HG02798 (cell line): ENCODE data around the gene HAUS1.
"Not testable (repeated sequence)": the region's sequence is repeated elsewhere in the genome, so short reads cannot be mapped to it uniquely, and the experiment has no call there.

Experiments used
- ATAC-seq: cut with Tn5 transposase; IDR thresholded peaks from one replicate; pipeline ENCODE4 v1.9.1; 2021; ENCODE audit warnings: mild to moderate bottlenecking; ENCODE audit not compliant: unreplicated experiment, poor library complexity

HAUS1 gene

DNA sequence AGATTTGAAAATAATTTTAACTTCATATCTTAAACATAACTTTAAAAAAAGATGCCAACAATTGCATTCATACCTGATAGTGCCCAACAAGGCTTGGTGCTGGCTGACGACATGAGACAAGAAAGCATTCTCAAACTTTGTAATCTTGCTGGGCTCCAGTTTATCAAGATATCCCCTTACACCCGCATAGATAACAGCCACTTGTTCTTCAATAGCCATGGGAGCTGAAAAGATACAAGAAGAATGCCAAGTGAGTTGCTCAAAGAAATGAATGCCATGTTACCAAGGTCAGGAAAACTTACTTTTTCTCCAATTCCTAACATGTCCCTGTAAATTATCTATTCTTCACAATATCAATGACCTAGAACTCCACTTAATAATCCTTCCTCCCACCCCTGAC, 19.8 kb upstream of the HAUS1 start:
- ATAC-seq, result no peak

GRCh38 chr18:46088501-46088900, 15.7 kb upstream of the HAUS1 start:
- not testable (repeated sequence) for ATAC-seq

GRCh38 chr18:46095532-46095931, 8.7 kb upstream of the HAUS1 start:
- no peak for ATAC-seq

DNA sequence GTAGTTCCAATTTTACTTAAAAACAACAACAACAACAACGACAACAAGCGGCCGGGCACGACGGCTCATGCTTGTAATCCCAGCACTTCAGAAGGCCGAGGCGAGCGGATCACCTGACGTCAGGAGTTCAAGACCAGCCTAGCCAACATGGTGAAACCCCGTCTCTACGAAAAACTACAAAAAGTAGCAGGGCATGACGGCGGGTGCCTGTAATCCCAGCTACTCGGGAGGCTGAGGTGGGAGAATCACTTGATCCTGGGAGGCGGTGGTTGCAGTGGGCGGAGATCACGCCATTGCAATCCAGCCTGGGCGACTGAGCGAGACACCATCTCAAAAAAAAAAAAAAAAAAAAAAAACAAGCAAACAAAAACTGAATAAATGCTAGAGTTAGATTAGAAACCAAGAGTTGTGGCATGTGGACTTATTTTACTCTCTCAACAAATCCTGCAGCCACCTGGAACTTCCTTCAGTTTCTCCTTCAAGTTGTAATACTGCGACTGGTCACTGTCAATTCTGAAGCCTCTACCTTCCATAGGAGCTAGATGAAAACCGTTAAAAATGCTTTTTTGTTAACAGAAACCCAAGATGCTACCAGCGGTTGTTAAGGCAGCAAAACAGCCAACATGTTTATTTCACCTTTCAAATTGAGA, 7.4 kb upstream of the HAUS1 start:
- ATAC-seq, result no peak

- peak; percentile 29 for ATAC-seq
These were observed 6.8 kb upstream of the HAUS1 start for GRCh38 chr18:46097431-46097800.

GRCh38 chr18:46097801-46098615, 6.2 kb upstream of the HAUS1 start, which contains the start of gene ATP5F1A:
Gene ATP5F1A, minus strand, starts transcription at chr18:46098296. Its CDS starts 65 bp downstream, at chr18:46098231.
- ATAC-seq, result peak; percentile 82

DNA sequence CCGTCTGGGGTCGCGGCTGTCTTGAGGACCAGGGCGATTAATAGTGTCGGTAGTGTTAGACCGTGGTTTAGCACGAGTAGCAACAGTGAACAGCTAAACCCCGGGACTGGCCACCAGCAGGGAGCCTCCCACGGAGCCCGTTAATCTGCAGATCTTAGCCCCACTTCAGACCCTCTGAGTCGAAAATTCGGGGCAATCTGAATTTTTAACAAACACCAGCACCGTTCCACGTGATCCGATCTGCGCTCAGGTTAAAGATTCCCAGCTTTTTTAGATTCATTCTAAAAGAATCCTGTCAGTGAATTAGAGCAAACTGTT, 5.6 kb upstream of the HAUS1 start:
- no peak for ATAC-seq

- no peak for ATAC-seq
These were observed 4.7 kb upstream of the HAUS1 start for GRCh38 chr18:46099463-46099862.

- no peak for ATAC-seq
These were observed 5.2 kb downstream of the HAUS1 start for GRCh38 chr18:46109386-46109785.

DNA sequence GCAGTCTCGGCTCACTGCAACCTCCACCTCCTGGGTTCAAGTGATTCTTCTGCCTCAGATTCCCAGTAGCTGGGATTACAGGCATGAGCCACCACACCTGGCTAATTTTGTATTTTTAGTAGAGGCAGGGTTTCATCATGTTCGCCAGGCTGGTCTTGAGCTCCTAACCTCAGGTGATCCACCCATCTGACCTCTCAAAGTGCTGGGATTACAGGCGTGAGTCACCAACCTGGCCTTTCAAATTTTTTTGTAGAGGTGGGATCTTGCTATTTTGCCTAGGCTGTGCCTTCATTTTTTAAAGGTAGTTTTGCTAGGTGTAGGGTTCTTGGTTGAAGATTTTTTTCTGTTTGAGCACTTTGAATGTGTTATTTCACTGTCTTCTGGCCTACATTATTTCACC, 6.2 kb downstream of the HAUS1 start:
- ATAC-seq, result no peak

DNA sequence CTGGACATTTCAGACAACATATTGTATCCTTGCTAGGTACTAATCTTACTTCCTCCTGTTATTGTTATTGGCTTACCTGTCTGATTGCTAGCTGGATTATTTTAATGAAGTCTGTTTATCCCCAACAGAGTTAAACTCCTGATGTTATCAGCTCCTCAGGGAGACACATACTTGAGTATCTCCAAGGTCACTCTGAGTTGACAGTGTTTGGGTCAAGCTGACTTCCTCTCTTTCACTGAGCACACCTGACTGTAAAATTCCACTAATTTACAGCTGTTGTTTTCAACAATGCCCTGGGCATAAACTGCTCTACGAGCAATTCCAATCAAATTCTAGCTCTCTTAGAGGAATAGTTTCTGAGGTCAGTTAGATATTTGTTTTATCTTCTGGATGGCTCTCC, 9.6 kb downstream of the HAUS1 start:
- no peak for ATAC-seq

GRCh38 chr18:46126625-46127024, 22.4 kb downstream of the HAUS1 start:
- ATAC-seq, result not testable (repeated sequence)

- ATAC-seq, result no peak
These were observed 25.9 kb downstream of the HAUS1 start for GRCh38 chr18:46130061-46130460.

DNA sequence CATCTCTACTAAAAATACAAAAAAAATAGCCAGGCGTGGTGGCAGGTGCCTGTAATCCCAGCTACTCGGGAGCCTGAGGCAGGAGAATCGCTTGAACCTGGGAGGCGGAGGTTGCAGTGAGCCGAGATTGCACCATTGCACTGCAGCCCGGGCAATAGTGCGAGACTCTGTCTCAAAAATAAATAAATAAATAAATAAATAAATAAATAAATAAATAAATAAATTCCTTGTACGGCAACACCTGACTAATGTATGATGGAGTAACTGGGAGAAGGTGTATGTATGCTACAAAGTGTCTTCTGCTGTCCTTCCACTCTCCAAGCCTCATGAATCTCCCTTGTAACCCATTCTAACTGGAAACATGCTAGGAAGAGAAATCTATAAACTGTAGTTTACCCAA, 26.4 kb downstream of the HAUS1 start:
- not testable (repeated sequence) for ATAC-seq

GRCh38 chr18:46133534-46133933, 29.3 kb downstream of the HAUS1 start:
- no peak for ATAC-seq

DNA sequence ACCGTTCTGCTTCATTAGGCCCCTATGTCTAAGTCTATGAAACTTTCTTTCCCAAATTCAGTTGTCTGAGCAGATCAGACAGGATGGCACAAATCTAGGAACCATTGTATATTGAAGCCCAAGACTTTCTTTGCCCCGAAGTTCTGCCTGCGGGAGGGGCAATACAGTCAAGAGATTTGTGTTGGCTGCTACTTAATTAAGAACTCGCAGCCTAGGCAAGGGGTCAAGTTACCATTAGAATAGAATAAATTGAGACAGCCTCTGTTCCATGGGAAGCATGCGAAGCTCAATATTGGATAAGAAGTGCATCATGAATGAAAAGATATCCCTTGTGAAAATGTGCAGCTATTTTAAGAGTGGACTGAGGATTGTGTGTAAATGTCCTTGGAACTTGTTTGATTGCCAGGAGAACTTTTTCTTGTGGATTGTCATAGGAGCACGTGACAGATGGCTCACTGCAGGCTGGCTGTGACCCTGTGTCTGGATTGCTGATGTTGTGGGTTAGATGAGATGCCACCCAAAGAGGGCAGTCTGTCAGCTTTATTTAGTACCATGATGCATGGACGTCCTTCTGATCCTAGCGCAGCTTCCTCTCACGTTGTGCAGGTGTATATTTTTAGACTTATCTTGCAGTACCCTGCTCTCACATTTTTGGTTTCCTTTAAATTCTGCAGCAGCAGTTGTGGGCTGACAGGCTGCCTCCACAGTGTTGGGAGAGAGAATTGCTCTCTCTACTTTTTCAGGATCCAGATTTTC, 30.9 kb downstream of the HAUS1 start:
- no peak for ATAC-seq

DNA sequence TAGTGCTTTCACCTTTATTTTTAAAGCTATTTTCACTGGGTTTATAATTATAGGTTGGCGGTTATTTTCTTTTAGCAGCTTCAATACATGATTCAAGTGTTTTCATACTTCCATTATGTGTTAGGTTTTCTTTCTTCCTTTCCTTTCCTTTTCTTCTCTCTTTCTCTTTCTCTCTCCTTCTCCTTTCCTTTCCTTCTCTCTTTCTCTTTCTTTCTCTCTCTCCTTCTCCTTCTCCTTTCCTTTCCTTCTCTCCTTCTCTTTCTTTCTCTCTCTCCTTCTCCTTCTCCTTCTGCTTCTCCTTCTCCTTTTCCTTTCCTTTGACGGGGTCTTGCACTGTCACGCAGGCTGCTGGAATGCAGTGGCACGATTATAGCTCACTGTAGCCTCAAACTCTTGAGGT, 36.0 kb downstream of the HAUS1 start:
- ATAC-seq, result no peak

DNA sequence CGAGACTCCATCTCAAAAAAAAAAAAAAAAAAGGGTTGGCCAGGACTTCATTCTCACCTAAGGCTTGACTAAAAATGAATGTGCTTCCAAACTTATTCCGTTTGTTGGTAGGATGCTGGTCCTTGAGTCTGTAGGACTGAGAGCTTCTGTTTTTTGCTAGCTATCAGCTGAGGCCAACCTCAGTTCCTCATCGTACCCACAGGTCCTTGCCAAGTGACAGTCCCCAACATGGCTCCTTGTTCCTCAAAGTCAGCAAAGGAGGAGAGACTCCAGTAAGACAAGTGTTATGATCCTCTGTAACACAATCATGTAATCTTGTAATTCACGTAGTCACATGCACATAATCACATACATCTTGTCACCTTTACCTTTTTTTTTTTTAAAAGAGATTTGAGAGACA, 37.0 kb downstream of the HAUS1 start:
- ATAC-seq, result no peak

DNA sequence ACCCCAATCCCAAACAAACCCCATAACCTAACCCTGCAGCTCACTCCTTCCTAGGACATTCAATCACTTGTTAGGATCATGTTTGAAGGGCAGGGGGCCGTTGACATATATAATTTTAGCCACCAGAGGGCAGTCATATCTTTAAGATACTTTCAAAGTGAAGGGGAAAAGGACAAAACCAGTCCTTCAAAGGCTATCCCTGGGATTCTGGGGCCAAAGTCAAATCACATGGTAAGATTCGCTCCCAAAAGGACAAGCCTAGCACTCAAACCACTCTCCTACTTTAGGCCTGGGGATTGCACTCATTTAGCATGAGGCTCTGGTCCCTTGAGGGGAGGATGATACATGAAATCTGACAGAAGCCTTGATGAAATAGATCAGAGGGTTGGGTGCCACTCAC, 44.6 kb downstream of the HAUS1 start:
- no peak for ATAC-seq

DNA sequence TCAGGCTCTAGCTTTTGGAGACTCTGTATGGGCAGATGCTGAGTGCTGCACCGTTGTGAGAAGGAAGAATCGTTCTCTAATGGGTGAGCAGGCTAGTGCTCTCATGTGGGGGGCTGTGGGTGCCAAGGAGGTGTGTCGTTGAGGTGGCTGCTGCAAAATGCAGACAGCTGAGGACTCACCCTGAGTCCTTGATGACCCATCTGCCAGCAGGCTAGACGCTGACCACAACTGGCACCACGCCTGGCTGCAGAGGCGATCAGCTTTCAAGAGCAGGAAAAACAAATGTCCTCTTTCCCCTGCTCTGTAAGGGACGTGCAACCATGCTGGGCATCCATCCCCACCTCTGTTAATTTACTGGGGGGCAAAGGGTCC, 48.2 kb downstream of the HAUS1 start:
- no peak for ATAC-seq

DNA sequence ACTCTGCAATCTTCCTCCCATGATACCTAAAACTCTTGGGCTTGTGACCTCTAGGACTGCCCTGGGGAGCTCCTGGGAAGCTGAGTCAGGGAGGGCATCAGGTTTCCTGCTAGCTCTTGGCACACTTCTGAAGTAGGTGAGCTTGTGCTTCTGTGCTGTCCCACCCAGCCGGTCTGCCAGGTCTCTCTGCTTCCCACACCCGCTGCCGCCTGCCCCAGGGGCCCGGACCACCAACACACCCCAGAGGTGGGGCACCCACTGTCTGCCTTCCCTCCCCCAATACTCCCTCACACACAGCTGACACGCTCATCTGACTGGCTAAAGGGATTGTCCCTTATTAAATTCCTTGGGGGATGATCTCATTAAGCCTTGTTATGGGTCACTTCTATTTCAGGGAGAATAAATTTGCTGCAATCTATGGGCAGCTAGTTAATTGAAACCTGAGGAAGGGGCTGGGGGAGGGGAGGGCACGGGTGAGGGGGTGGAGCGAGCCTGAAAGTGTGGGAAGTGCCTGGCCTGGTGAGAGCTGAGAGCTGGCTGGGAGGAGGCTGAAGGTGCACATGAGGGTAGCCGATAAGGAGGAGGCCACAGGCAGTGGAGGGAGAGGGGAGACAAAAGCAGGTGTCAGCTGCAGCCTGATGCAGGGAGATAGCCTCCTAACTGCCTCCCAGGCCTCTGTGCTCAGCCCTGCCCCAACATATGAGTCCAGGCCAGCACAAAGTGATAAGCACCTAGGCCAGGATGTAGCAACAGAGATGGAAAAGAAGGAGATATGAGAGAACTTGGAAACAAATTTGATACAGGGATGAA, 48.8 kb downstream of the HAUS1 start:
- no peak for ATAC-seq
